HepG2 (cell line): ENCODE results near the gene RPSA. TPM values are rescaled to one million over a fixed set of nuclear protein-coding genes. Genes with fewer than 3 reads are reported as not detected.

ENCODE experiments used
- GABPB1 ChIP-seq: IDR thresholded peaks from 2 replicates; pipeline ENCODE4 v1.6.1; 2016; ENCODE audit warnings: mild to moderate bottlenecking, missing genetic modification reagents, moderate library complexity, missing compliant biosample characterization
- GFI1 ChIP-seq: sonication (generic); formaldehyde crosslinking; IDR thresholded peaks from 2 replicates; pipeline ENCODE4 v1.5.0; 2020; ENCODE audit warnings: missing genetic modification reagents, mild to moderate bottlenecking, borderline replicate concordance
- HMG20B ChIP-seq: conservative IDR thresholded peaks from 2 replicates; pipeline ENCODE4 v1.6.1; 2016; ENCODE audit warnings: missing genetic modification reagents, missing compliant biosample characterization
- HOXA9 ChIP-seq: sonication (generic); formaldehyde crosslinking; IDR thresholded peaks from 2 replicates; pipeline ENCODE4 v1.8.1; 2022; ENCODE audit warnings: missing genetic modification reagents, mild to moderate bottlenecking, moderate library complexity, borderline replicate concordance
- LBX2 ChIP-seq: sonication (generic); formaldehyde crosslinking; IDR thresholded peaks from 2 replicates; pipeline ENCODE4 v1.5.0; 2020; ENCODE audit warnings: missing genetic modification reagents, mild to moderate bottlenecking, borderline replicate concordance
- MTA1 ChIP-seq: sonication (generic); formaldehyde crosslinking; IDR thresholded peaks from 2 replicates; pipeline ENCODE4 v1.4.0; 2020; ENCODE audit warnings: missing genetic modification reagents, mild to moderate bottlenecking, borderline replicate concordance
- PBX3 ChIP-seq: sonication (generic); formaldehyde crosslinking; IDR thresholded peaks from 2 replicates; pipeline ENCODE4 v1.8.1; 2023; ENCODE audit warnings: missing genetic modification reagents, inconsistent platforms, borderline replicate concordance
- SYNCRIP ChIP-seq: fragments of 200-400 bp; formaldehyde crosslinking; IDR thresholded peaks from 2 replicates; pipeline ENCODE4 v1.6.1; 2018; ENCODE audit warnings: mild to moderate bottlenecking, low read depth, low read length; ENCODE audit not compliant: insufficient read depth
- TMF1 ChIP-seq: sonication (generic); formaldehyde crosslinking; IDR thresholded peaks from 2 replicates; pipeline ENCODE4 v1.8.1; 2022; ENCODE audit warnings: low read depth, missing genetic modification reagents
- ZBTB40 ChIP-seq, 2 experiments: fragments of 450-650 bp in 1 of 2; sonication (generic) in 1 of 2; formaldehyde crosslinking in 1 of 2; IDR thresholded peaks; 2 replicates each; pipeline versions ENCODE4 v1.6.1 to v1.8.0; 2016 to 2022; ENCODE audit warnings: antibody characterized with exemption in 1 of 2, mild to moderate bottlenecking in 1 of 2, missing genetic modification reagents in 1 of 2
- ZNF224 ChIP-seq: sonication (generic); formaldehyde crosslinking; IDR thresholded peaks from 2 replicates; pipeline ENCODE4 v1.5.0; 2020; ENCODE audit warnings: mild to moderate bottlenecking, missing genetic modification reagents
- ZNF335 ChIP-seq: sonication (generic); formaldehyde crosslinking; IDR thresholded peaks from 2 replicates; pipeline ENCODE4 v1.4.0; 2020; ENCODE audit warnings: missing genetic modification reagents
- ZNF510 ChIP-seq: sonication (generic); formaldehyde crosslinking; IDR thresholded peaks from 2 replicates; pipeline ENCODE4 v1.4.0; 2020; ENCODE audit warnings: low read depth, mild to moderate bottlenecking, missing genetic modification reagents
- ZNF75D ChIP-seq: sonication (generic); formaldehyde crosslinking; IDR thresholded peaks from 2 replicates; pipeline ENCODE4 v1.8.1; 2023; ENCODE audit warnings: missing genetic modification reagents, mild to moderate bottlenecking, borderline replicate concordance
- polyA plus RNA-seq, 8 experiments: library from polyadenylated mRNA; depleted of rRNA in 3 of 8; stranded (reverse) in 7 of 8; unstranded in 1 of 8; fragments of >200 nt; fragmentation: Illumina TruSeq in 4 of 8; extraction: Trizol in 4 of 8; gene quantifications; 2 replicates each; pipeline versions ENCODE4 v1.2.1 to v1.2.3, GENCODE V29; 2011 to 2016; ENCODE audit warnings: low read depth in 4 of 8, missing spikeins in 1 of 8, mixed read lengths in 1 of 8; ENCODE audit not compliant: insufficient read depth in 1 of 8
- total RNA-seq, 5 experiments: library from RNA; depleted of rRNA; stranded (reverse); fragments of >200 nt; fragmentation: Illumina TruSeq; extraction: Trizol; gene quantifications; 2 replicates each; pipeline ENCODE4 v1.2.3, GENCODE V29; 2016; ENCODE audit warnings: low read depth in 1 of 5

The RPSA gene
- total and polyA plus RNA-seq, 2 of the 13 experiments (the other 11 are each of a cell fraction or from before 2014, with no cell fraction given) = 1,683 to 3,226 TPM

GRCh38 chr3:39406368-39407258, at the start of gene RPSA (continued):
- peak; percentile 42; the same call in 1 of the 2 replicates for TF ChIP-seq ZBTB40 (IDR thresholded peaks at IDR 0.05)
- TF ChIP-seq ZBTB40 (CRISPR knock-in tag; IDR thresholded peaks at IDR 0.05) = peak; percentile 84
- TF ChIP-seq HMG20B (CRISPR knock-in tag) = peak; percentile 3; the same call in 1 of the 2 replicates
- peak; percentile 68; the same call in 1 of the 2 replicates for TF ChIP-seq PBX3 (CRISPR knock-in tag)
- TF ChIP-seq SYNCRIP = no peak
- TF ChIP-seq HOXA9 (CRISPR knock-in tag) = no peak; the same call in 1 of the 2 replicates
- TF ChIP-seq ZNF224 (CRISPR knock-in tag) = peak; percentile 78; the same call in 1 of the 2 replicates
- TF ChIP-seq GABPB1 = peak; percentile 95
- no peak; the same call in 1 of the 2 replicates for TF ChIP-seq LBX2 (CRISPR knock-in tag)
- TF ChIP-seq MTA1 (CRISPR knock-in tag) = peak; percentile 19; the same call in 1 of the 2 replicates
- no peak for TF ChIP-seq ZNF510 (CRISPR knock-in tag)
- no peak for TF ChIP-seq ZNF335 (CRISPR knock-in tag)
- no peak for TF ChIP-seq ZNF75D (CRISPR knock-in tag)
- TF ChIP-seq GFI1 (CRISPR knock-in tag) = peak; percentile 42; the same call in 1 of the 2 replicates
- TF ChIP-seq TMF1 (CRISPR knock-in tag) = no peak; the same call in 1 of the 2 replicates
